ENCODE data around the gene FAM83E.

Gene FAM83E

DNA sequence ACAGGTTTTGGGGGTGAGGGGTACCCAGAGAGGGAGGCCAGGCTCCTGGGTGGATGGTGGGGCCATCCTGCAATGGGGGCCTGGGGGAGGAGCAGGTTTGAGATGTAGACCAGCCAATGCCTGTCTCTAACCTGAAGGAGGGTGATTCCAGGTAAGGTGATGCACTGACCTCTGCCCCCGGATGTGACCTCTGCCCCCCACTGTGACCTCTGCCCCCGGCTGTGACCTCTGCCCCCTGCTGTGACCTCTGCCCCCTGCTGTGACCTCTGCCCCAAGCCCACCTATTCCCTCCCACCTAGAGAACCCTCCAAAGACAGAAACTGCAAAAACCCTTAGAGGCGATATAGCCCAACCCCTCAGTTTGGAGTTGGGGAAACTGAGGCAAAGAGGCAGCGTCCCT, 18.6 kb downstream of the FAM83E start:
- no peak for DNase-seq (ENCODE audit: extremely low read depth, low read depth)
- no peak for TF ChIP-seq CTCF (IDR thresholded peaks at IDR 0.05; ENCODE audit: low read depth, low read length)

- DNase-seq (ENCODE audit: extremely low read depth, low read depth): no peak
- TF ChIP-seq CTCF (IDR thresholded peaks at IDR 0.05; ENCODE audit: low read depth, low read length): no peak
These were observed 19.0 kb downstream of the FAM83E start for GRCh38 chr19:48595833-48596232.

DNA sequence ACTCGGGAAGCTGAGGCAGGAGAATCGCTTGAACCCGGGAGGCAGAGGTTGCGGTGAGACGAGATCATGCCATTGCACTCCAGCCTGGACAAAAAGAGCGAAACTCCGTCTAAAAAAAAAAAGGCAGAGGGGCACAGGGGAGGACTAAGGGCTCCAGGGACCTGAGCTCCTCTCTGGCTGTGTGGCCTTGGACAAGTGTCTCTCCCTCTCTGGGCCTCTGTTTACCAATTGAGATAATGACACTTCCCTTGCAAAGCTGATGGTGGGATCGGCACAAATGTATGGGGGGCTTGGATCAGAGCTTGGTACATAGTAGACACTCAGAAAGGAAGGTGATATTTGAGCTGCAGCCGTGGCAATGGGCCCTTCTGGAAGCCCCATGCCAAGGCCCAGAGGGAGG, 19.7 kb downstream of the FAM83E start:
- DNase-seq (ENCODE audit: extremely low read depth, low read depth): no peak
- no peak for TF ChIP-seq CTCF (IDR thresholded peaks at IDR 0.05; ENCODE audit: low read depth, low read length)

DNA sequence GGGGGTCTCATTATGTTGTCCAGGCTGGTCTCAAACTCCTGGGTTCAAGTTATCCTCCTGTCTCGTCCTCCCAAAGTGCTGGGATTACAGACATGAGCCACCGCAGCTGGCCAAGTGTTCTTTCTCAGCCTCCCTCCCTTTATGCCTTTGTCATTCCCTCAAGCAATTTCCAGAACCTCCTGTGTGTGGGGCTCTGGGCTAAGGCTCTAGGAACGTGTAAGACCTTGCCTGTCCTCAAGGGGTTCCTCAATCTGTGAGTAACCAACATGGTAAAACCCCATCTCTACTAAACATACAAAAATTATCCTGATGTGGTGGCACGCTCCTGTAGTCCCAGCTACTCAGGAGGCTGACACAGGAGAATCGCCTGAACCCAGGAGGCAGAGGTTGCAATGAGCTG, 23.9 kb downstream of the FAM83E start:
- DNase-seq (ENCODE audit: extremely low read depth, low read depth): no peak

DNA sequence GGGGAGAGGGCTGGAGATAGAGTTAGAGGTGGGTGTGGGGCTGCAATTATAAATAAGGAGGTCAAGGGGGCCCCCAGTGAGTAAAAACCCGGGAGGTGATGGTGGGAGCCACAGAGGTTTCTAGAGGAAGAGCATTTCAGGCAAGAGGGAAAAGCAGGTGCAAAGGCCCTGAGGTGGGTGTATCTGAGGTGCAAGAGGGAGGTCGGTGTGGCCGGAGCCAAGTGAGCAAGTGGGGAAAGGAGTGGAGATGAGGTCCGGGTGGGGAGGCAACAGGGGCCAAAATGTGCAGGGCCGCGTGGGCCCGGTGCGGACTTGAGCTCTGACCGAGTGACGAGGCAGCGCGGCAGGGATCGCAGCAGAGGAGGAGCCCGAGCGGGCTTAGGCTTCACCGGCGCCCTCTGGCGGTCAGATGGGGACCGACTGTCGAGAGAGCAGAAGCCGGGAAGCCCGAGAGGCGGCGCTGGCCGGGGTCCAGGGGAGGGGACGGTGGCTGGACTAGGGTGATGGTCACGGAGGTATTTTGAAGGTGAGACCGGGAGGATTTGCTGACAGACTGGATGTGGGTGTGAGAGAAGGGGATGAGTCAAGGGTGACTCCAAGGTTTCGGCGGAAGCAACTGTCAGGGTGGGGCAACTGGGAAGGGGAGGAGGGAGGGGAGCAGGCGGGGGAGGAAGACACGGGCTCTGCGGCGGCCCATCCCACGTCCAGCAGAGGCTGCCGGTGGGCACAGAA, 26.0 kb downstream of the FAM83E start:
- peak; percentile 99 for TF ChIP-seq CTCF (IDR thresholded peaks at IDR 0.05; ENCODE audit: low read depth, low read length)
- DNase-seq (ENCODE audit: extremely low read depth, low read depth): peak; percentile 47

More for the DNA sequence above, 23.9 kb downstream of the FAM83E start:
- TF ChIP-seq CTCF (IDR thresholded peaks at IDR 0.05; ENCODE audit: low read depth, low read length): no peak

GRCh38 chr19:48587387-48587786, 27.5 kb downstream of the FAM83E start:
- no peak for DNase-seq (ENCODE audit: extremely low read depth, low read depth)
- TF ChIP-seq CTCF (IDR thresholded peaks at IDR 0.05; ENCODE audit: low read depth, low read length): no peak

DNA sequence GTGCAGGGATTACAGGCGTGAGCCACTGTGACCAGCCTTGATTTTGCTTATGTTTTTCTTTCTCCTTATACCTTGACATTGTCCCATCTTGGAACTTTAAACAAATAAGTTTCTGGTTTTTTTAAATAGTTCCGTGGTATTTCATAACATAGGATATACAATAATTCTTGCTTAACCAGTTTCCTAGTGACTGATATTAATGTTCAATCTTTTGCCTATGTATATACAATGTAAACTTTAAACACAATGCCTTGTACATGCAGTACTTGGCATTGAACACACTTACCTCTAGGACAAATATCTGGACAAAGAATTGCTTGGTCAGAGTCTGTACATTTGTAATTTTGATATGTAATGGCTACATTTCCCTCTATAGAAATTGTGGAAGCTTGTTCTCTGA, 32.7 kb downstream of the FAM83E start:
- no peak for TF ChIP-seq CTCF (IDR thresholded peaks at IDR 0.05; ENCODE audit: low read depth, low read length)
- no peak for DNase-seq (ENCODE audit: extremely low read depth, low read depth)
